Caco-2 (cell line): ENCODE data around the gene MMP10. TPM values are rescaled to one million over a fixed set of nuclear protein-coding genes. Genes with fewer than 3 reads are reported as not detected.
"Not testable (repeated sequence)": the region's sequence is repeated elsewhere in the genome, so short reads cannot be mapped to it uniquely, and the experiment has no call there.

Experiments
- BruUV-seq: library from RNA; stranded (reverse); fragments of 400-500 nt; replicated peaks from 2 replicates; lab custom pipeline; 2021; lab: Mats Ljungman, UMichigan
- CTCF ChIA-PET: fragments of 300-600 bp; sonication (Branson Sonifier 250); formaldehyde crosslinking; loops from one replicate; lab custom pipeline; 2022; ENCODE audit warnings: antibody characterized with exemption; lab: Charles Lee
- POLR2A ChIA-PET: fragments of 300-600 bp; sonication (Branson Sonifier 250); formaldehyde crosslinking; loops from one replicate; lab custom pipeline; 2022; ENCODE audit warnings: antibody characterized with exemption; lab: Charles Lee
- DNase-seq, 2 experiments: peaks; one replicate each; pipeline versions ENCODE4 v3.0.0 to v3.0.0-alpha.2; 2020 to 2022
- H3K27me3 ChIP-seq: replicated peaks from 2 replicates; pipeline ENCODE4 v1.6.0; 2011; ENCODE audit warnings: low read length; ENCODE audit not compliant: control insufficient read depth, insufficient read depth
- H3K36me3 ChIP-seq: 2 replicates; pipeline ENCODE4 v1.5.1; 2011; ENCODE audit warnings: low read length; ENCODE audit not compliant: control insufficient read depth, insufficient read depth
- H3K4me1 ChIP-seq: fragments of 250-450 bp; sonication (Bioruptor Pico); 2 replicates; pipeline ENCODE4 v1.5.1; 2020; ENCODE audit warnings: mild to moderate bottlenecking
- H3K4me3 ChIP-seq: 2 replicates; pipeline ENCODE4 v1.5.1; 2011; ENCODE audit warnings: low read depth, mild to moderate bottlenecking, control low read depth, low read length
- H3K9me3 ChIP-seq: fragments of 250-450 bp; sonication (Bioruptor Pico); 2 replicates; pipeline ENCODE4 v1.5.1; 2020; ENCODE audit warnings: mild to moderate bottlenecking, moderate library complexity
- H3K27ac Mint-ChIP-seq: one replicate; pipeline ENCODE4 v1.8.0; 2022; ENCODE audit warnings: mixed read lengths; ENCODE audit not compliant: unreplicated experiment
- H3K27me3 Mint-ChIP-seq: one replicate; pipeline ENCODE4 v1.8.0; 2022; ENCODE audit warnings: mixed read lengths; ENCODE audit not compliant: insufficient read depth, unreplicated experiment
- H3K36me3 Mint-ChIP-seq: one replicate; pipeline ENCODE4 v1.8.0; 2022; ENCODE audit warnings: mild to moderate bottlenecking, mixed read lengths; ENCODE audit not compliant: insufficient read depth, unreplicated experiment
- H3K4me1 Mint-ChIP-seq: one replicate; pipeline ENCODE4 v1.8.0; 2022; ENCODE audit warnings: low read depth, mixed read lengths; ENCODE audit not compliant: unreplicated experiment
- H3K4me3 Mint-ChIP-seq: one replicate; pipeline ENCODE4 v1.8.0; 2022; ENCODE audit warnings: mild to moderate bottlenecking, moderate library complexity, mixed read lengths; ENCODE audit not compliant: unreplicated experiment
- H3K9me3 Mint-ChIP-seq: one replicate; pipeline ENCODE4 v1.8.0; 2022; ENCODE audit warnings: mixed read lengths; ENCODE audit not compliant: unreplicated experiment
- CTCF ChIP-seq, 2 experiments: fragments of 200-600 bp in 1 of 2; IDR thresholded peaks; 1 replicate in 1 of 2; 2 replicates in 1 of 2; pipeline versions ENCODE4 v1.5.1 to v1.8.0; 2011 to 2022; ENCODE audit warnings: antibody characterized with exemption in 1 of 2, control low read depth in 1 of 2, inconsistent platforms in 1 of 2, low read depth in 1 of 2, low read length in 1 of 2, mild to moderate bottlenecking in 1 of 2, moderate library complexity in 1 of 2; ENCODE audit not compliant: insufficient read depth in 1 of 2, severe bottlenecking in 1 of 2, unreplicated experiment in 1 of 2
- intact Hi-C: fragments of 100-400 bp; cut with micrococcal nuclease; formaldehyde crosslinking; loops from one replicate; pipeline ENCODE4 v1.10.0; 2022; ENCODE audit not compliant: unreplicated experiment
- total RNA-seq: library from RNA; stranded (reverse); gene quantifications from 2 replicates; pipeline ENCODE4 v1.2.3, GENCODE V29; 2022

MMP10 gene
- total RNA-seq, 1 experiment from 2014 or later: 0.16 TPM

- peaks cover 6% of the 10 kb centered on the region for H3K4me1 ChIP-seq
- TF ChIP-seq CTCF (IDR thresholded peaks at IDR 0.05; ENCODE audit: insufficient read depth in 1 of 2, low read depth in 1 of 2, low read length in 1 of 2, severe bottlenecking in 1 of 2, unreplicated experiment in 1 of 2): no peak
- H3K27me3 ChIP-seq: no peaks in the 10 kb centered on the region
- peaks cover 4% of the 10 kb centered on the region for H3K36me3 Mint-ChIP-seq
- H3K27me3 Mint-ChIP-seq: no peaks in the 10 kb centered on the region
- POLR2A ChIA-PET: no interaction called here
- H3K4me1 Mint-ChIP-seq: peaks cover 13% of the 10 kb centered on the region
- no peaks in the 10 kb centered on the region for H3K9me3 ChIP-seq
- no peaks in the 10 kb centered on the region for H3K36me3 ChIP-seq
- no TSS peak for BruUV-seq
- CTCF ChIA-PET: no interaction called here
- no peak overlapping the region for H3K4me3 ChIP-seq
- DNase-seq: no peak
- no peak overlapping the region for H3K27ac Mint-ChIP-seq
- H3K4me3 Mint-ChIP-seq: no peak overlapping the region
- intact Hi-C loops: no loop called here
- peaks cover 18% of the 10 kb centered on the region for H3K9me3 Mint-ChIP-seq
These were observed 27.2 kb downstream of the MMP10 start for GRCh38 chr11:102753267-102753666.

GRCh38 chr11:102751673-102752072 lies 28.8 kb downstream of the MMP10 start:
- peaks cover 8% of the 10 kb centered on the region for H3K4me1 Mint-ChIP-seq
- no peaks in the 10 kb centered on the region for H3K27me3 Mint-ChIP-seq
- H3K4me1 ChIP-seq: no peaks in the 10 kb centered on the region
- H3K36me3 ChIP-seq: no peaks in the 10 kb centered on the region
- no TSS peak for BruUV-seq
- peaks cover 25% of the 10 kb centered on the region for H3K9me3 Mint-ChIP-seq
- H3K27me3 ChIP-seq: no peaks in the 10 kb centered on the region
- ChIA-PET CTCF (no interaction called here), POLR2A (no interaction called here)
- no peak overlapping the region for H3K4me3 ChIP-seq
- peaks cover 10% of the 10 kb centered on the region for H3K36me3 Mint-ChIP-seq
- no peak for DNase-seq
- no peak overlapping the region for H3K4me3 Mint-ChIP-seq
- no peak overlapping the region for H3K27ac Mint-ChIP-seq
- TF ChIP-seq CTCF (IDR thresholded peaks at IDR 0.05; ENCODE audit: insufficient read depth in 1 of 2, low read depth in 1 of 2, low read length in 1 of 2, severe bottlenecking in 1 of 2, unreplicated experiment in 1 of 2): no peak
- intact Hi-C loops: no loop called here
- no peaks in the 10 kb centered on the region for H3K9me3 ChIP-seq

GRCh38 chr11:102749101-102749722 lies 31.2 kb downstream of the MMP10 start:
- TF ChIP-seq CTCF (IDR thresholded peaks at IDR 0.05; ENCODE audit: insufficient read depth in 1 of 2, low read depth in 1 of 2, low read length in 1 of 2, severe bottlenecking in 1 of 2, unreplicated experiment in 1 of 2): no peak
- no TSS peak for BruUV-seq

GRCh38 chr11:102746746-102747578 lies 33.5 kb downstream of the MMP10 start:
- Mint-ChIP-seq H3K9me3 (peaks cover 34% of the 10 kb centered on the region), H3K4me3 (peak overlapping the region; percentile 74), H3K27ac (peak overlapping the region; percentile 89)
- H3K9me3 ChIP-seq, H3K4me1 ChIP-seq, CTCF ChIA-PET, H3K36me3 ChIP-seq, H3K27me3 Mint-ChIP-seq, H3K36me3 Mint-ChIP-seq, H3K4me1 Mint-ChIP-seq, H3K27me3 ChIP-seq, POLR2A ChIA-PET: not testable (repeated sequence)
- BruUV-seq: TSS peak; percentile 33
- peak overlapping the region; percentile 46 for H3K4me3 ChIP-seq
- intact Hi-C loops: loop anchor here (2.0 kb wide), 1 partner anchor 14 kb away; no protein-coding TSS in a partner anchor
- peak; percentile 62 to 74 for DNase-seq

More at GRCh38 chr11:102749101-102749722, 31.2 kb downstream of the MMP10 start:
- H3K27ac Mint-ChIP-seq: no peak overlapping the region
- ChIA-PET POLR2A (no interaction called here), CTCF (no interaction called here)
- H3K9me3 Mint-ChIP-seq: peaks cover 31% of the 10 kb centered on the region
- no peak for DNase-seq
- no peak overlapping the region for H3K4me3 Mint-ChIP-seq
- H3K27me3 Mint-ChIP-seq: no peaks in the 10 kb centered on the region
- H3K36me3 Mint-ChIP-seq: peaks cover 10% of the 10 kb centered on the region
- Histone ChIP-seq H3K27me3 (no peaks in the 10 kb centered on the region), H3K4me1 (no peaks in the 10 kb centered on the region), H3K36me3 (no peaks in the 10 kb centered on the region), H3K4me3 (no peak overlapping the region), H3K9me3 (no peaks in the 10 kb centered on the region)
- H3K4me1 Mint-ChIP-seq: peaks cover 8% of the 10 kb centered on the region
- intact Hi-C loops: no loop called here
